Keratinocyte (primary cell): ENCODE measurements around the gene CHTOP.

Source experiments
- CTCF ChIP-seq, 3 experiments: IDR thresholded peaks in 1 of 3; conservative IDR thresholded peaks in 1 of 3; optimal IDR thresholded peaks in 1 of 3; 2 replicates in 2 of 3; 3 replicates in 1 of 3; pipeline versions ENCODE3 to v1.5.1; 2011; ENCODE audit warnings: low read length in 3 of 3, mild to moderate bottlenecking in 3 of 3, moderate library complexity in 2 of 3, control low read depth in 1 of 3, inconsistent platforms in 1 of 3; ENCODE audit not compliant: insufficient read depth in 2 of 3; ENCODE audit errors: extremely low read depth in 1 of 3
- EZH2 ChIP-seq: IDR thresholded peaks from one replicate; pipeline ENCODE4 v1.6.1; 2012; ENCODE audit warnings: inconsistent platforms, mild to moderate bottlenecking, low read length, moderate library complexity

GRCh38 chr1:153683854-153684253 is 50.0 kb downstream of the CHTOP start:
- TF ChIP-seq CTCF (optimal IDR thresholded peaks at IDR 0.05 in 1 of 3, IDR thresholded peaks at IDR 0.05 in 1 of 3, conservative IDR thresholded peaks at IDR 0.05 in 1 of 3; ENCODE audit: extremely low read depth in 1 of 3, insufficient read depth in 2 of 3, low read length in 3 of 3) (no peak), EZH2 (no peak)
